GM19468 (cell line): ENCODE data around the gene UBALD1.

Experiments used
- ATAC-seq: cut with Tn5 transposase; IDR thresholded peaks from one replicate; pipeline ENCODE4 v1.9.1; 2021; ENCODE audit warnings: mild to moderate bottlenecking, moderate library complexity, moderate number of reproducible peaks; ENCODE audit not compliant: unreplicated experiment; ENCODE audit errors: extremely low read depth

Gene UBALD1

DNA sequence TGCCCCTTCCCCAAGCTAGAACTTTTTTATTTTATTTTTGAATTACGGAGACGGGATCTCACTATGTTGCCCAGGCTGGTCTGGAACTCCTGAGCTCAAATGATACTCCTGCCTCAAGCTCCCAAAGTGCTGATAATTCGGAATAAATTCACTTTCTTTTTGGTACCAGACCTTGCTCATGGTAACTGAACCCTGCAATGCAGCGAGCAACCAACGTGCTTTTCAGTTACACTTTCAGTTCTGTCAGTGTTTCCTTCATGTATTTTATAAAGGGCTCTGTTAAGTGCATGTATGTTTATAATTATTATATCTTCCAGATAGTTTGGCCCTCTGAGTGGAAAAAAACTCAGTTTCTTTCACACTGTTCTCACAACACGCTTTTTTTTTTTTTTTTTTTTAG lies 44.6 kb downstream of the UBALD1 start:
- no peak for ATAC-seq

- ATAC-seq = no peak
Measured at GRCh38 chr16:4566144-4566543, 48.5 kb downstream of the UBALD1 start.

- no peak for ATAC-seq
Measured at GRCh38 chr16:4564661-4565267, 49.9 kb downstream of the UBALD1 start.

DNA sequence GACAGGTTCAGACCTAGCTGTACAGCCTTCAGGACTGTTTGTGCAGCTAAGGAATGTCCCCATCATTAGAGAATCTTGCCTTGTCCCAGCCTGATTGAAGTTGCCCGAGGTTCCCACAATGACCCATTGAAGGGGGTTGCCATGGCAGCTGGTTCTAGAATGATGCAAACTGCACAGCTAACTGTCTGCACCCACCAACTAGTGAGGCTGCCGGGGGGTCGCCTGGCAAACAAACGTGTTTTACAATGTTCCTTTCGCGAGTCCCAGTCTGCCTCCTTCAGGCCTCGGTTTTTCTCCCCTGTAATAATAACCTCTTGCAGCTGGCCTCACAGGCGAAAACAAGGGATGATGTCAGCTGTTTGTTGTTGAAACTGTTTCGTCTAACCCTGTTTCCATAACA lies 53.1 kb downstream of the UBALD1 start:
- ATAC-seq = no peak
